K562 (cell line): ENCODE measurements around the gene LLCFC1. TPM values are rescaled to one million over a fixed set of nuclear protein-coding genes. Genes with fewer than 3 reads are reported as not detected.

Experiments used
- ATAC-seq: fragments of 200-7000 bp; cut with Tn5 transposase; 3 replicates; pipeline ENCODE4 v1.9.1; 2020; ENCODE audit warnings: moderate library complexity
- BruUV-seq: library from RNA; stranded (reverse); fragments of 400-500 nt; replicated peaks from 2 replicates; lab custom pipeline; 2021; lab: Mats Ljungman, UMichigan
- CTCF ChIA-PET: fragments of 300-600 bp; formaldehyde crosslinking; extraction: SDS; loops from one replicate; lab custom pipeline; 2021; ENCODE audit warnings: low intra/inter-chr PET ratio; lab: Yijun Ruan, JAX
- POLR2A ChIA-PET: fragments of 300-600, 350-650 bp; sonication (Branson Sonifier 250); formaldehyde crosslinking; extraction: SDS; loops from one replicate; lab custom pipeline; 2021; ENCODE audit warnings: antibody characterized with exemption, inconsistent platforms; lab: Yijun Ruan, JAX
- DNase-seq, 4 experiments: peaks; one replicate each; pipeline versions ENCODE4 v3.0.0 to v3.0.0-alpha.2; 2011 to 2018; ENCODE audit warnings: low spot score in 3 of 4, mixed read lengths in 3 of 4; ENCODE audit errors: extremely low read depth in 1 of 4
- FAIRE-seq: peaks from 2 replicates; lab custom pipeline; 2011; peaks lifted over from hg19 to GRCh38; lab: Jason Lieb, UNC
- H2AFZ ChIP-seq: 2 replicates; pipeline ENCODE4 v1.6.0; 2011; ENCODE audit warnings: low read depth, low read length, control low read depth, inconsistent platforms
- H3K27ac ChIP-seq: fragments of 200-600 bp; 3 replicates; pipeline ENCODE4 v1.8.0; 2011; ENCODE audit warnings: low read depth, mild to moderate bottlenecking, control low read depth, inconsistent platforms, low read length, moderate library complexity, mixed read lengths; ENCODE audit errors: extremely low read depth
- H3K27me3 ChIP-seq, 2 experiments: fragments of 300-600 bp in 1 of 2; 2 replicates in 1 of 2; 3 replicates in 1 of 2; pipeline versions ENCODE4 v1.6.0 to v1.8.0; 2011; ENCODE audit warnings: inconsistent platforms in 2 of 2, low read length in 2 of 2, mild to moderate bottlenecking in 1 of 2, mixed read lengths in 1 of 2, moderate library complexity in 1 of 2; ENCODE audit not compliant: control insufficient read depth in 2 of 2, insufficient read depth in 2 of 2
- H3K36me3 ChIP-seq: fragments of 300-600 bp; 3 replicates; pipeline ENCODE4 v1.8.0; 2011; ENCODE audit warnings: mild to moderate bottlenecking, low read length, inconsistent platforms; ENCODE audit not compliant: control insufficient read depth, insufficient read depth
- H3K4me1 ChIP-seq, 2 experiments: fragments of 200-600 bp in 1 of 2; replicated peaks in 1 of 2; 2 replicates in 1 of 2; 3 replicates in 1 of 2; pipeline versions ENCODE4 v1.5.1 to v1.8.0; 2011; ENCODE audit warnings: inconsistent platforms in 2 of 2, low read length in 2 of 2, mild to moderate bottlenecking in 1 of 2, mixed read lengths in 1 of 2, moderate library complexity in 1 of 2; ENCODE audit not compliant: control insufficient read depth in 2 of 2, insufficient read depth in 2 of 2
- H3K4me2 ChIP-seq: 2 replicates; pipeline ENCODE4 v1.6.1; 2011; ENCODE audit warnings: low read length, control low read depth, inconsistent platforms, mixed read lengths; ENCODE audit not compliant: insufficient read depth
- H3K4me3 ChIP-seq: fragments of 200-600 bp; sonication (generic), shearing (Covaris generic); 2 replicates; pipeline ENCODE4 v1.5.1; 2016; ENCODE audit warnings: control low read depth, inconsistent platforms
- H3K79me2 ChIP-seq: fragments of 200-600 bp; 3 replicates; pipeline ENCODE4 v1.8.0; 2011; ENCODE audit warnings: low read length, inconsistent platforms; ENCODE audit not compliant: control insufficient read depth, insufficient read depth
- H3K9ac ChIP-seq, 2 experiments: 2 replicates each; pipeline versions ENCODE4 v1.6.0 to v1.6.1; 2011; ENCODE audit warnings: low read depth in 2 of 2, low read length in 2 of 2, control low read depth in 1 of 2, inconsistent platforms in 1 of 2, mild to moderate bottlenecking in 1 of 2, mixed read lengths in 1 of 2; ENCODE audit not compliant: insufficient read depth in 1 of 2
- H3K9me1 ChIP-seq: one replicate; pipeline ENCODE4 v1.6.0; 2011; ENCODE audit warnings: inconsistent platforms, mild to moderate bottlenecking, low read length, moderate library complexity; ENCODE audit not compliant: control insufficient read depth, insufficient read depth
- H3K9me3 ChIP-seq: replicated peaks from 2 replicates; pipeline ENCODE4 v1.5.1; 2011; ENCODE audit warnings: low read depth, low read length, inconsistent platforms; ENCODE audit not compliant: control insufficient read depth, insufficient read depth
- H4K20me1 ChIP-seq: replicated peaks from 2 replicates; pipeline ENCODE4 v1.6.1; 2011; ENCODE audit warnings: low read length, inconsistent platforms, mixed read lengths; ENCODE audit not compliant: control insufficient read depth, insufficient read depth
- BRCA1 ChIP-seq, 2 experiments: fragments of 450-650 bp in 1 of 2; sonication (generic) in 1 of 2; formaldehyde crosslinking in 1 of 2; IDR thresholded peaks; 2 replicates each; pipeline versions ENCODE4 v1.5.0 to v1.6.1; 2017 to 2020; ENCODE audit warnings: mild to moderate bottlenecking in 1 of 2, missing genetic modification reagents in 1 of 2
- BRD4 ChIP-seq: fragments of 200-600 bp; sonication (generic); IDR thresholded peaks from 2 replicates; pipeline ENCODE4 v1.6.1; 2017; ENCODE audit warnings: inconsistent platforms
- CXXC5 ChIP-seq: fragments of 250-450 bp; sonication (Bioruptor Pico); IDR thresholded peaks from 2 replicates; pipeline ENCODE4 v1.8.0; 2022; ENCODE audit warnings: inconsistent platforms, mild to moderate bottlenecking, moderate library complexity
- EHMT2 ChIP-seq: fragments of 450-650 bp; IDR thresholded peaks from 2 replicates; pipeline ENCODE4 v1.6.1; 2018; ENCODE audit warnings: antibody characterized with exemption
- ELF2 ChIP-seq: fragments of 250-450 bp; sonication (Bioruptor Pico); IDR thresholded peaks from 2 replicates; pipeline ENCODE4 v1.5.0; 2021; ENCODE audit warnings: mild to moderate bottlenecking
- EZH2 ChIP-seq: IDR thresholded peaks from 2 replicates; pipeline ENCODE4 v1.6.1; 2012; ENCODE audit warnings: low read depth, mild to moderate bottlenecking, inconsistent platforms, low read length, borderline replicate concordance
- HMGN3 ChIP-seq: IDR thresholded peaks from 2 replicates; pipeline ENCODE4 v1.6.1; 2011; ENCODE audit warnings: borderline replicate concordance, low read depth, mild to moderate bottlenecking, mixed read lengths, low read length; ENCODE audit not compliant: insufficient read length; ENCODE audit errors: extremely low read depth
- HNRNPUL1 ChIP-seq: fragments of 200-400 bp; formaldehyde crosslinking; IDR thresholded peaks from 2 replicates; pipeline ENCODE4 v1.6.1; 2017; ENCODE audit warnings: low read length
- LEF1 ChIP-seq: fragments of 450-650 bp; IDR thresholded peaks from 2 replicates; pipeline ENCODE4 v1.6.1; 2016; ENCODE audit warnings: mild to moderate bottlenecking
- MXI1 ChIP-seq: IDR thresholded peaks from 2 replicates; pipeline ENCODE4 v1.6.1; 2011; ENCODE audit warnings: low read depth, mild to moderate bottlenecking, improper control_type of control experiment, low read length
- NONO ChIP-seq, 2 experiments: fragments of 200-400 bp in 1 of 2; fragments of 450-650 bp in 1 of 2; formaldehyde crosslinking in 1 of 2; IDR thresholded peaks; 2 replicates each; pipeline ENCODE4 v1.6.1; 2017; ENCODE audit warnings: low read depth in 2 of 2, mild to moderate bottlenecking in 2 of 2, moderate library complexity in 2 of 2, low read length in 1 of 2
- POLR2H ChIP-seq: IDR thresholded peaks from 2 replicates; pipeline ENCODE4 v1.6.1; 2016; ENCODE audit warnings: missing genetic modification characterization, low read depth, mild to moderate bottlenecking, control low read depth, missing compliant biosample characterization, moderate library complexity
- SAFB2 ChIP-seq: fragments of 200-400 bp; formaldehyde crosslinking; IDR thresholded peaks from 2 replicates; pipeline ENCODE4 v1.6.1; 2018; ENCODE audit warnings: borderline replicate concordance, low read length, low read depth, moderate library complexity; ENCODE audit not compliant: severe bottlenecking
- SIRT6 ChIP-seq: IDR thresholded peaks from one replicate; pipeline ENCODE4 v1.6.1; 2012; ENCODE audit warnings: low read depth, mild to moderate bottlenecking, control low read depth, inconsistent platforms, low read length, moderate library complexity
- SMARCE1 ChIP-seq: fragments of 450-650 bp; IDR thresholded peaks from 2 replicates; pipeline ENCODE4 v1.7.1; 2016; ENCODE audit warnings: mild to moderate bottlenecking
- ZNF263 ChIP-seq: sonication (generic); formaldehyde crosslinking; IDR thresholded peaks from 2 replicates; pipeline ENCODE4 v1.8.0; 2022; ENCODE audit warnings: mild to moderate bottlenecking, missing genetic modification reagents, borderline replicate concordance
- WGBS: fragments of 100-300 bp; shearing (Covaris generic); methylation state at CpG from one replicate; pipeline ENCODE4 v1.1.6; 2016; ENCODE audit warnings: low coverage, mixed read lengths; ENCODE audit not compliant: insufficient coverage; ENCODE audit errors: missing lambda C conversion rate; 5-methylcytosine and 5-hydroxymethylcytosine counted together
- in situ Hi-C: fragments of 300-500 bp; cut with MboI; formaldehyde crosslinking; loops from 4 replicates; pipeline ENCODE4 v1.15.0; 2018; ENCODE audit warnings: inconsistent platforms, mixed read lengths
- intact Hi-C: fragments of 100-400 bp; cut with micrococcal nuclease; formaldehyde crosslinking; loops from 2 replicates; pipeline ENCODE4 v1.14.2; 2022
- polyA plus RNA-seq, 8 experiments: library from polyadenylated mRNA; depleted of rRNA in 4 of 8; stranded (reverse) in 5 of 8; unstranded in 3 of 8; fragments of >200 nt; fragmentation: Nextera tagmentation in 2 of 8; fragmentation: Illumina TruSeq in 1 of 8; extraction: Ambion mirVana in 2 of 8; extraction: Trizol in 1 of 8; gene quantifications; 2 replicates each; pipeline versions ENCODE4 v1.2.1 to v1.2.3, GENCODE V29; 2011 to 2014; ENCODE audit warnings: inconsistent platforms in 1 of 8, missing spikeins in 1 of 8
- total RNA-seq, 7 experiments: library from RNA; depleted of rRNA in 6 of 7; stranded (reverse); fragments of >200 nt in 6 of 7; fragmentation: Illumina TruSeq in 2 of 7; extraction: Trizol in 2 of 7; gene quantifications; 2 replicates each; pipeline versions ENCODE4 v1.2.1 to v1.2.3, GENCODE V29; 2011 to 2021; ENCODE audit warnings: low replicate concordance in 1 of 7
- TF ChIP-seq, protein P1 (sequence below): sonication (generic); formaldehyde crosslinking; IDR thresholded peaks from 2 replicates; pipeline ENCODE4 v1.8.0; 2022; ENCODE audit warnings: mild to moderate bottlenecking, missing genetic modification reagents

LLCFC1 gene
- total and polyA plus RNA-seq, 9 of the 15 experiments (the other 6 are each of a cell fraction or from before 2014, with no cell fraction given), result not detected

DNA sequence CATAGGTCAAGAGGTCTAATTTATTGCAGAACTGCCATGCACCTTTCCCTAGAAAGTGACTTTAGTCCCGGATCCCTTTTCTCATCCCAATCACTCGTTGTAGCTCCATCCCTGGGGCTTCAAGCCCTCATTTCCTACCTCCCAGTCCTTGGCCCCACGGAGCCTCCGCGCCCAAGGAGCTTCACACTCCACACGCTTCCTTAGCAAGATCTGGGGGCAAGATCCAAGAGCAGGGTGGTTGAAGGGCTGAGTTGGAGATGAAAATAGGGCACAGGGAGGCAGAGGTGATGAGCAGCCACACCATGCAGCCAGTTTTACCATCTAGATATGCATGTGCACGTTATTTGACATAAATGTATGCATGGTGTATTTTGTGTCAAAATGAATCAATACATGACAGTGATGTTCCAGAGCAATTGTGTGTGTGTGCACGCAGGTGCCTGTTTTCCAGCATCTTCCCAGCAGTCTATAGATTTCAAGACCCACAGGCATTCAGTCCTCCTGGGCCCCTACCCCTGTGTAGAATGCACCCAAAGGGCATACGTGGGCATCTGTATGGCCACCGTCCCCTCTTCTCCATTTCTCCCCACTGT is 47.7 kb upstream of the LLCFC1 start:
- no peak overlapping the region for H3K27ac ChIP-seq
- no peak for FAIRE-seq
- no peak overlapping the region for H3K4me2 ChIP-seq
- H3K4me3 ChIP-seq, result no peak overlapping the region
- CTCF ChIA-PET, result no interaction called here
- H3K4me1 ChIP-seq, result no peaks in the 10 kb centered on the region
- H2AFZ ChIP-seq, result no peak overlapping the region
- TF ChIP-seq LEF1 (no peak), SIRT6 (no peak), HMGN3 (no peak), SAFB2 (no peak)
- TF ChIP-seq, all 486 proteins: peak for 0
- no peak for ATAC-seq
- 3% methylated on average over 10 of the region's 10 CpGs for WGBS
- peaks cover 7% of the 10 kb centered on the region; the same call in 1 of the 2 replicates for H4K20me1 ChIP-seq
- in situ Hi-C loops (no loop called here), intact Hi-C loops (no loop called here)
- POLR2A ChIA-PET, result no interaction called here
- no peaks in the 10 kb centered on the region for H3K36me3 ChIP-seq
- H3K9me3 ChIP-seq, result no peaks in the 10 kb centered on the region; the same call in 1 of the 2 replicates
- peaks cover 2% of the 10 kb centered on the region for H3K9me1 ChIP-seq
- H3K79me2 ChIP-seq, result no peaks in the 10 kb centered on the region
- no peak for DNase-seq
- BruUV-seq, result no TSS peak
- H3K27me3 ChIP-seq, result peaks cover 14 to 57% of the 10 kb centered on the region in 2 experiments
- H3K9ac ChIP-seq, result no peak overlapping the region

DNA sequence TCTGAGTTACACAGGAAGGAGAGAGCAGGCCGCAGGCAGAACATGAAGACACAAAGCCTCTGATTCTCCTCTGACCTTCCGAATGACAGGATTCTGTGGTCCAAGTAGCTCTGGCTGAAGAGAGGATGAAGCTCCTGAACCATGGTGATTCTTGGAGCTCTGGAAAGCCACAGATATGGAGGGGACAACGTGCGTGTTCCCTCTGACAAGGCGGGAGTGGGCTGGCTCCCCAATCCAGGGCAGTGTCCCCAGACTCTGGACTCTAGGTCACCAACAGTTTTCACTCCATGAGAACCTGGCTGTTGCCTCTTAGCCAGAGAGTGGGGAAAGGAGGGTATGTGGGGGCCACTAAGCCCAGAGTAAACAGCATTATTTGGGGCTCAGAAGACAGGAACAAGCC is 46.3 kb upstream of the LLCFC1 start:
- Histone ChIP-seq H3K79me2 (no peaks in the 10 kb centered on the region), H3K4me1 (no peaks in the 10 kb centered on the region), H3K27ac (no peak overlapping the region), H3K4me2 (no peak overlapping the region), H3K9me1 (peaks cover 2% of the 10 kb centered on the region), H3K9ac (no peak overlapping the region), H3K36me3 (no peaks in the 10 kb centered on the region), H3K27me3 (peaks cover 13 to 50% of the 10 kb centered on the region in 2 experiments), H4K20me1 (peaks cover 10% of the 10 kb centered on the region; the same call in 1 of the 2 replicates), H2AFZ (no peak overlapping the region), H3K9me3 (no peaks in the 10 kb centered on the region; the same call in 1 of the 2 replicates), H3K4me3 (no peak overlapping the region)
- 0% methylated on average over 5 of the region's 5 CpGs for WGBS
- no TSS peak for BruUV-seq
- FAIRE-seq, result no peak
- no peak for ATAC-seq
- in situ Hi-C loops, result no loop called here
- no peak for TF ChIP-seq NONO (IDR thresholded peaks at IDR 0.05; ENCODE audit: low read depth in 2 of 2, low read length in 1 of 2)
- no peak for TF ChIP-seq BRD4
- TF ChIP-seq SMARCE1, result no peak
- TF ChIP-seq EHMT2, result no peak
- no peak for TF ChIP-seq BRCA1 (IDR thresholded peaks at IDR 0.05)
- TF ChIP-seq BRCA1 (CRISPR knock-in tag; IDR thresholded peaks at IDR 0.05), result no peak
- no peak for TF ChIP-seq ZNF263 (CRISPR knock-in tag)
- TF ChIP-seq, protein P1, sequence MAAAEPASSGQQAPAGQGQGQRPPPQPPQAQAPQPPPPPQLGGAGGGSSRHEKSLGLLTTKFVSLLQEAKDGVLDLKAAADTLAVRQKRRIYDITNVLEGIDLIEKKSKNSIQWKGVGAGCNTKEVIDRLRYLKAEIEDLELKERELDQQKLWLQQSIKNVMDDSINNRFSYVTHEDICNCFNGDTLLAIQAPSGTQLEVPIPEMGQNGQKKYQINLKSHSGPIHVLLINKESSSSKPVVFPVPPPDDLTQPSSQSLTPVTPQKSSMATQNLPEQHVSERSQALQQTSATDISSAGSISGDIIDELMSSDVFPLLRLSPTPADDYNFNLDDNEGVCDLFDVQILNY, result no peak
- TF ChIP-seq MXI1, result no peak
- TF ChIP-seq POLR2H (tag), result no peak
- TF ChIP-seq ELF2 (CRISPR knock-in tag), result no peak
- TF ChIP-seq CXXC5, result no peak
- no peak for TF ChIP-seq EZH2
- no peak for TF ChIP-seq HNRNPUL1
- intact Hi-C loops, result no loop called here
- ChIA-PET CTCF (no interaction called here), POLR2A (no interaction called here)
- DNase-seq, result no peak
